Osteocyte (in vitro differentiated cells): Measurements from ENCODE around the gene CHMP5. TPM values are rescaled to one million over a fixed set of nuclear protein-coding genes. Genes with fewer than 3 reads are reported as not detected.
"Not testable (repeated sequence)": the region's sequence is repeated elsewhere in the genome, so short reads cannot be mapped to it uniquely, and the experiment has no call there.

Experiments
- DNase-seq: peaks from one replicate; pipeline ENCODE4 v3.0.0; 2021; ENCODE audit warnings: mixed read lengths; ENCODE audit not compliant: unreplicated experiment; ENCODE audit errors: extremely low spot score
- H3K27ac Mint-ChIP-seq: one replicate; pipeline ENCODE4 v1.8.0; 2021; ENCODE audit warnings: mild to moderate bottlenecking, mixed read lengths; ENCODE audit not compliant: unreplicated experiment
- H3K27me3 Mint-ChIP-seq: one replicate; pipeline ENCODE4 v1.8.0; 2021; ENCODE audit warnings: mixed read lengths; ENCODE audit not compliant: unreplicated experiment
- H3K36me3 Mint-ChIP-seq: one replicate; pipeline ENCODE4 v1.8.0; 2021; ENCODE audit warnings: mixed read lengths; ENCODE audit not compliant: unreplicated experiment
- H3K4me1 Mint-ChIP-seq: one replicate; pipeline ENCODE4 v1.8.0; 2021; ENCODE audit warnings: mixed read lengths; ENCODE audit not compliant: unreplicated experiment
- H3K4me3 Mint-ChIP-seq: one replicate; pipeline ENCODE4 v1.8.0; 2021; ENCODE audit warnings: mild to moderate bottlenecking, moderate library complexity, mixed read lengths; ENCODE audit not compliant: unreplicated experiment
- H3K9me3 Mint-ChIP-seq: one replicate; pipeline ENCODE4 v1.8.0; 2021; ENCODE audit warnings: mixed read lengths; ENCODE audit not compliant: unreplicated experiment
- CTCF ChIP-seq: fragments of 200-600 bp; sonication (generic); IDR thresholded peaks from 2 replicates; pipeline ENCODE4 v1.5.0; 2021; ENCODE audit warnings: antibody characterized with exemption, mild to moderate bottlenecking, moderate library complexity
- total RNA-seq: library from RNA; stranded (reverse); gene quantifications from 2 replicates; pipeline ENCODE4 v1.2.1, GENCODE V29; 2021

CHMP5 gene
- total RNA-seq, 1 donor from 2014 or later, result 63.7 TPM

GRCh38 chr9:33310748-33311147 is 45.9 kb downstream of the CHMP5 start:
- TF ChIP-seq CTCF, result no peak
- Mint-ChIP-seq H3K36me3 (peaks cover 57% of the 10 kb centered on the region), H3K4me1 (no peaks in the 10 kb centered on the region), H3K27me3 (no peaks in the 10 kb centered on the region), H3K4me3 (no peak overlapping the region), H3K9me3 (no peaks in the 10 kb centered on the region), H3K27ac (no peak overlapping the region)
- peak; percentile 15 for DNase-seq

GRCh38 chr9:33311953-33312352 is 47.1 kb downstream of the CHMP5 start:
- no peak for TF ChIP-seq CTCF
- Mint-ChIP-seq H3K27ac (no peak overlapping the region), H3K27me3 (no peaks in the 10 kb centered on the region), H3K36me3 (peaks cover 62% of the 10 kb centered on the region), H3K4me3 (no peak overlapping the region), H3K9me3 (no peaks in the 10 kb centered on the region), H3K4me1 (no peaks in the 10 kb centered on the region)
- no peak for DNase-seq

- DNase-seq, result no peak
- peaks cover 55% of the 10 kb centered on the region for H3K36me3 Mint-ChIP-seq
- no peak overlapping the region for H3K4me3 Mint-ChIP-seq
- H3K4me1 Mint-ChIP-seq, result peaks cover 14% of the 10 kb centered on the region
- H3K27me3 Mint-ChIP-seq, result no peaks in the 10 kb centered on the region
- no peak for TF ChIP-seq CTCF
- H3K27ac Mint-ChIP-seq, result peak overlapping the region; percentile 0
- H3K9me3 Mint-ChIP-seq, result no peaks in the 10 kb centered on the region
Measured at GRCh38 chr9:33315371-33315770, 50.5 kb downstream of the CHMP5 start.

GRCh38 chr9:33317136-33317535 is 52.3 kb downstream of the CHMP5 start:
- Mint-ChIP-seq H3K27ac (peak overlapping the region; percentile 34), H3K36me3 (peaks cover 48% of the 10 kb centered on the region), H3K4me1 (peaks cover 30% of the 10 kb centered on the region)
- not testable (repeated sequence) for H3K4me3 Mint-ChIP-seq, DNase-seq, H3K27me3 Mint-ChIP-seq, H3K9me3 Mint-ChIP-seq

- Mint-ChIP-seq H3K27ac (peak overlapping the region; percentile 94), H3K9me3 (no peaks in the 10 kb centered on the region), H3K36me3 (peaks cover 48% of the 10 kb centered on the region), H3K4me3 (no peak overlapping the region), H3K4me1 (peaks cover 35% of the 10 kb centered on the region), H3K27me3 (no peaks in the 10 kb centered on the region)
- TF ChIP-seq CTCF, result no peak
- DNase-seq, result no peak
Measured at GRCh38 chr9:33318225-33318624, 53.4 kb downstream of the CHMP5 start.

- Mint-ChIP-seq H3K36me3 (peaks cover 47% of the 10 kb centered on the region), H3K9me3 (no peaks in the 10 kb centered on the region), H3K27me3 (no peaks in the 10 kb centered on the region), H3K27ac (peak overlapping the region; percentile 94), H3K4me3 (no peak overlapping the region), H3K4me1 (peaks cover 35% of the 10 kb centered on the region)
- DNase-seq, result peak; percentile 63
- no peak for TF ChIP-seq CTCF
Measured at GRCh38 chr9:33318781-33319180, 53.9 kb downstream of the CHMP5 start.
